ENCODE data around the gene NCAPH2. TPM values are rescaled to one million over a fixed set of nuclear protein-coding genes. Genes with fewer than 3 reads are reported as not detected.

Gene NCAPH2
- total and polyA plus RNA-seq, 2 of the 8 experiments (the other 6 are each of a cell fraction or from before 2014, with no cell fraction given), result 62.2 to 81.6 TPM

DNA sequence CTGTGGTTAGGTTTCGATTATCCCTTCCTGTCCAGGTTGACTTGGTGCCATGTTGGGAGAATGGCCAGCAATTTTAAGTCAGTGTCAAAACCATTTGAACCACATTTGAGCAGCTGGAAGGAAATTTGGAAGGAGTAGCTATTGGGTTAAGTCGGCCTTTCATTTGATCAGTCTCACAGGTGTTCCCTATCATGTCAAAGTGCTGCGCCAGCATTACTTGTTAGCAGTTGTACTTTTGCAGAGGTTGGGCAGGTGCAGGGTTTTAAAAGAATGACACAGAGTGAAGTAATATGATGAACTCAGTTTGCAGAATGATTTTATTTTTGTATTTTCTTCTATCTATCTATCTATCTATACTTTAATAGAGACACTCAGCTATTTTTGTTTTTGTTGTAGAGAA, 28.2 kb downstream of the NCAPH2 start:
- peaks cover 13 to 24% (median 21%) of the 10 kb centered on the region in 4 experiments for H3K27me3 ChIP-seq (replicated peaks in 1 of 4; ENCODE audit: control insufficient read depth in 3 of 4, extremely low read depth in 1 of 4, insufficient read depth in 3 of 4, low read length in 3 of 4)
- H3K79me2 ChIP-seq (ENCODE audit: control insufficient read depth in 1 of 2, insufficient read depth in 2 of 2, low read length in 2 of 2), result no peaks in the 10 kb centered on the region
- DNase-seq (ENCODE audit: low read depth in 1 of 2, low spot score in 2 of 2), result no peak
- no peak overlapping the region for H3K14ac ChIP-seq (ENCODE audit: insufficient read length)
- no peak overlapping the region for H2BK12ac ChIP-seq (ENCODE audit: low read depth, low read length)
- H3K4me2 ChIP-seq (ENCODE audit: insufficient read depth in 1 of 2, low read depth in 2 of 2, low read length in 2 of 2), result no peak overlapping the region
- CTCF ChIA-PET (ENCODE audit: partially characterized antibody), result interaction anchor here (1.0 to 6.6 kb wide), 6 partner anchors 9 to 160 kb away, joined by 3 to 36 read pairs (median 4); partner anchors contain the start of genes KLHDC7B and SCO2
- H3K79me1 ChIP-seq (ENCODE audit: low read depth, low read length), result no peaks in the 10 kb centered on the region
- FAIRE-seq, result no peak
- no peak overlapping the region for H2AFZ ChIP-seq (ENCODE audit: low read length)
- no peak overlapping the region for H2BK120ac ChIP-seq (replicated peaks; ENCODE audit: low read depth, low read length)
- H3K9me3 ChIP-seq (ENCODE audit: insufficient read depth in 2 of 2, low read depth in 1 of 2, low read length in 1 of 2), result no peaks in the 10 kb centered on the region
- no peak overlapping the region for H4K5ac ChIP-seq (ENCODE audit: insufficient read length, low read depth, low read length)
- H3K36me3 ChIP-seq (ENCODE audit: control insufficient read depth in 2 of 4, insufficient read depth in 4 of 4, low read length in 3 of 4), result no peaks in the 10 kb centered on the region
- H2BK20ac ChIP-seq (ENCODE audit: low read length), result no peak overlapping the region
- POLR2A ChIA-PET (ENCODE audit: partially characterized antibody), result no interaction called here
- H3K56ac ChIP-seq (replicated peaks; ENCODE audit: insufficient read length, low read depth, low read length), result no peak overlapping the region
- H3K18ac ChIP-seq (ENCODE audit: extremely low read depth, low read length), result no peak overlapping the region
- H2AK5ac ChIP-seq (ENCODE audit: low read depth, low read length), result no peak overlapping the region
- TF ChIP-seq RBBP5 (IDR thresholded peaks at IDR 0.05; ENCODE audit: borderline replicate concordance, low read depth, low read length) (no peak), HDAC2 (IDR thresholded peaks at IDR 0.05; ENCODE audit: borderline replicate concordance in 1 of 2, low read depth in 2 of 2, low read length in 2 of 2) (no peak), YY1 (IDR thresholded peaks at IDR 0.05; ENCODE audit: low read depth, low read length) (no peak), KDM1A (IDR thresholded peaks at IDR 0.05; ENCODE audit: borderline replicate concordance, low read length) (no peak)
- 92% methylated on average over 3 of the region's 3 CpGs; no CpG with 5 or more reads in 1 of the 2 experiments for WGBS, 2 experiments (ENCODE audit: extremely low coverage in 1 of 2, insufficient coverage in 1 of 2, insufficient read length in 1 of 2, insufficient replicate concordance in 2 of 2, low coverage in 1 of 2, low lambda C conversion rate in 2 of 2, missing lambda C conversion rate in 1 of 2)
- no peak overlapping the region for H2BK15ac ChIP-seq (ENCODE audit: low read length)
- peaks cover 0 to 5% (median under 1%) of the 10 kb centered on the region in 4 experiments; a peak in 4 of 7 replicates for H3K4me1 ChIP-seq (replicated peaks in 1 of 4; ENCODE audit: control insufficient read depth in 3 of 4, insufficient read depth in 4 of 4, low read length in 3 of 4)
- peaks cover 10% of the 10 kb centered on the region; the same call in 1 of the 2 replicates for H3K23me2 ChIP-seq (ENCODE audit: low read depth, low read length)
- H2BK5ac ChIP-seq (ENCODE audit: low read depth, low read length), result no peak overlapping the region
- no peak overlapping the region for H3K4me3 ChIP-seq (ENCODE audit: extremely low read depth in 1 of 4, insufficient read depth in 2 of 4, low read depth in 3 of 4, low read length in 4 of 4)
- H3K4ac ChIP-seq (replicated peaks; ENCODE audit: insufficient read length, low read depth, low read length), result no peak overlapping the region
- H4K20me1 ChIP-seq (replicated peaks in 1 of 2; ENCODE audit: control insufficient read depth in 1 of 2, insufficient read depth in 2 of 2, low read length in 2 of 2), result no peaks in the 10 kb centered on the region
- no peak overlapping the region for H3K23ac ChIP-seq (ENCODE audit: insufficient read length)
- H3K27ac ChIP-seq (ENCODE audit: low read depth, low read length), result no peak overlapping the region
- H4K91ac ChIP-seq (replicated peaks; ENCODE audit: insufficient read length, low read length), result no peak overlapping the region
- no peak overlapping the region for H4K8ac ChIP-seq (ENCODE audit: extremely low read depth, insufficient read depth, low read length)
- H3K9ac ChIP-seq (replicated peaks in 1 of 4; ENCODE audit: extremely low read depth in 1 of 4, low read depth in 3 of 4, low read length in 3 of 4), result no peak overlapping the region

Measured in H1 (cell line).